HCT116 (cell line): ENCODE results near the gene MYL6B. TPM values are rescaled to one million over a fixed set of nuclear protein-coding genes. Genes with fewer than 3 reads are reported as not detected.

Experiments
- ATAC-seq: fragments of 200-7000 bp; cut with Tn5 transposase; 2 replicates; pipeline ENCODE4 v1.9.1; 2020; ENCODE audit warnings: mild to moderate bottlenecking, moderate library complexity
- BruUV-seq: library from RNA; stranded (reverse); fragments of 400-500 nt; replicated peaks from 2 replicates; lab custom pipeline; 2021; lab: Mats Ljungman, UMichigan
- CTCF ChIA-PET: fragments of 300-600 bp; sonication (Branson Sonifier 250); formaldehyde crosslinking; loops from one replicate; lab custom pipeline; 2021; ENCODE audit warnings: antibody characterized with exemption; lab: Charles Lee
- POLR2A ChIA-PET: fragments of 300-600, 350-600 bp; sonication (Branson Sonifier 250); formaldehyde crosslinking; loops from one replicate; lab custom pipeline; 2021; ENCODE audit warnings: antibody characterized with exemption; lab: Charles Lee
- RAD21 ChIA-PET, 2 experiments: fragments of 300-600 bp; sonication (Branson Sonifier 250); formaldehyde crosslinking; loops; one replicate each; lab custom pipeline; 2023; ENCODE audit warnings: low total read pairs in 2 of 2; ENCODE audit not compliant: uncharacterized antibody in 2 of 2, unreplicated experiment in 2 of 2, low non-redundant PET in 1 of 2; lab: Charles Lee
- DNase-seq: peaks from one replicate; pipeline ENCODE4 v3.0.0-alpha.2; 2010; ENCODE audit warnings: low read depth, low spot score
- H2AFZ ChIP-seq: fragments of 200-600 bp; shearing (Covaris generic), sonication (generic); 2 replicates; pipeline ENCODE4 v1.6.1; 2017; ENCODE audit warnings: low read depth, mixed run types, mixed read lengths, antibody characterized with exemption, low read length; ENCODE audit not compliant: poor library complexity, severe bottlenecking
- H3K27ac ChIP-seq: 2 replicates; pipeline ENCODE4 v1.5.1; 2012; ENCODE audit warnings: low read depth, low read length
- H3K27me3 ChIP-seq: fragments of 200-600 bp; sonication (generic); 2 replicates; pipeline ENCODE4 v1.6.1; 2016; ENCODE audit warnings: mixed run types, low read length, mixed read lengths; ENCODE audit not compliant: insufficient read depth
- H3K36me3 ChIP-seq, 2 experiments: fragments of 200-500 bp in 1 of 2; fragments of 200-600 bp in 1 of 2; sonication (Bioruptor generic) in 1 of 2; sonication (generic) in 1 of 2; 2 replicates each; pipeline versions ENCODE4 v1.5.1 to v1.6.1; 2014 to 2016; ENCODE audit warnings: low read length in 2 of 2, inconsistent platforms in 1 of 2, mixed read lengths in 1 of 2, mixed run types in 1 of 2; ENCODE audit not compliant: insufficient read depth in 2 of 2, control insufficient read depth in 1 of 2
- H3K4me1 ChIP-seq, 2 experiments: fragments of 200-600 bp in 1 of 2; sonication (generic) in 1 of 2; 2 replicates each; pipeline versions ENCODE4 v1.5.1 to v1.6.1; 2012 to 2017; ENCODE audit warnings: low read length in 2 of 2, inconsistent platforms in 1 of 2, mild to moderate bottlenecking in 1 of 2, mixed read lengths in 1 of 2, mixed run types in 1 of 2, moderate library complexity in 1 of 2; ENCODE audit not compliant: insufficient read depth in 2 of 2, control insufficient read depth in 1 of 2
- H3K4me2 ChIP-seq: fragments of 200-600 bp; sonication (generic); 2 replicates; pipeline ENCODE4 v1.6.1; 2017; ENCODE audit warnings: mixed run types, low read length, mixed read lengths
- H3K4me3 ChIP-seq, 2 experiments: fragments of 200-600 bp in 1 of 2; sonication (generic) in 1 of 2; replicated peaks in 1 of 2; 2 replicates each; pipeline ENCODE4 v1.5.1; 2011 to 2016; ENCODE audit warnings: low read length in 2 of 2, control low read depth in 1 of 2, low read depth in 1 of 2, mild to moderate bottlenecking in 1 of 2, mixed read lengths in 1 of 2, mixed run types in 1 of 2
- H3K79me2 ChIP-seq: fragments of 200-600 bp; sonication (generic); 2 replicates; pipeline ENCODE4 v1.6.1; 2017; ENCODE audit warnings: mild to moderate bottlenecking, mixed run types, low read length, moderate library complexity, mixed read lengths; ENCODE audit not compliant: insufficient read depth
- H3K9ac ChIP-seq: fragments of 200-600 bp; sonication (generic); 2 replicates; pipeline ENCODE4 v1.6.1; 2016; ENCODE audit warnings: low read length, mixed read lengths
- H3K9me2 ChIP-seq: fragments of 200-600 bp; sonication (generic), shearing (Covaris generic); 2 replicates; pipeline ENCODE4 v1.6.1; 2017; ENCODE audit warnings: mixed run types, mild to moderate bottlenecking, moderate library complexity; ENCODE audit not compliant: insufficient read depth
- H3K9me3 ChIP-seq, 2 experiments: fragments of 200-500 bp in 1 of 2; fragments of 200-600 bp in 1 of 2; sonication (Bioruptor generic) in 1 of 2; sonication (generic) in 1 of 2; 2 replicates each; pipeline ENCODE4 v1.6.1; 2014 to 2017; ENCODE audit warnings: low read length in 2 of 2, mixed read lengths in 2 of 2, inconsistent platforms in 1 of 2, low read depth in 1 of 2, mild to moderate bottlenecking in 1 of 2, mixed run types in 1 of 2, moderate library complexity in 1 of 2; ENCODE audit not compliant: control insufficient read depth in 1 of 2, insufficient read depth in 1 of 2
- H4K20me1 ChIP-seq: fragments of 200-600 bp; sonication (generic), shearing (Covaris generic); 2 replicates; pipeline ENCODE4 v1.6.1; 2017; ENCODE audit warnings: mixed run types, mild to moderate bottlenecking, moderate library complexity; ENCODE audit not compliant: insufficient read depth
- ATF3 ChIP-seq: IDR thresholded peaks from 2 replicates; pipeline ENCODE4 v1.6.1; 2012
- ELF1 ChIP-seq: IDR thresholded peaks from 2 replicates; pipeline ENCODE4 v1.6.1; 2012; ENCODE audit warnings: low read depth, borderline replicate concordance
- EZH2 ChIP-seq: fragments of 200-600 bp; sonication (generic); IDR thresholded peaks from 2 replicates; pipeline ENCODE4 v1.6.1; 2017; ENCODE audit warnings: antibody characterized with exemption, mixed run types
- MAX ChIP-seq: IDR thresholded peaks from 2 replicates; pipeline ENCODE4 v1.6.1; 2012
- POLR2A ChIP-seq: IDR thresholded peaks from 2 replicates; pipeline ENCODE4 v1.7.0; 2011; ENCODE audit warnings: borderline replicate concordance; ENCODE audit not compliant: insufficient read depth, insufficient read length; ENCODE audit errors: extremely low read depth
- REST ChIP-seq: IDR thresholded peaks from 2 replicates; pipeline ENCODE4 v1.6.1; 2012; ENCODE audit warnings: low read depth
- SP1 ChIP-seq: IDR thresholded peaks from 2 replicates; pipeline ENCODE4 v1.6.1; 2012; ENCODE audit warnings: low read depth
- SRF ChIP-seq: IDR thresholded peaks from 2 replicates; pipeline ENCODE4 v1.6.1; 2012; ENCODE audit warnings: low read depth
- ZBTB33 ChIP-seq: IDR thresholded peaks from 2 replicates; pipeline ENCODE4 v1.6.1; 2011; ENCODE audit warnings: mild to moderate bottlenecking, low read length, moderate library complexity; ENCODE audit not compliant: insufficient replicate concordance; ENCODE audit errors: extremely low read depth
- ZNF274 ChIP-seq: fragments of 200-500 bp; sonication (Bioruptor generic); IDR thresholded peaks from 2 replicates; pipeline ENCODE4 v1.6.1; 2014; ENCODE audit warnings: mild to moderate bottlenecking, low read depth, low read length, inconsistent platforms
- intact Hi-C: fragments of 100-400 bp; cut with micrococcal nuclease; formaldehyde crosslinking; loops from 2 replicates; pipeline ENCODE4 v1.10.0; 2022
- total RNA-seq: library from RNA; stranded (reverse); gene quantifications from one replicate; pipeline ENCODE4 v1.2.1, GENCODE V29; 2021; ENCODE audit not compliant: unreplicated experiment

The MYL6B gene
- total RNA-seq, 1 experiment from 2014 or later, result 94.3 TPM

- Histone ChIP-seq H3K4me3 (no peak overlapping the region), H3K9me2 (no peaks in the 10 kb centered on the region), H4K20me1 (no peaks in the 10 kb centered on the region), H2AFZ (no peak overlapping the region), H3K27me3 (no peaks in the 10 kb centered on the region), H3K79me2 (peaks cover 18% of the 10 kb centered on the region), H3K9me3 (no peaks in the 10 kb centered on the region), H3K36me3 (peaks cover 4 to 28% of the 10 kb centered on the region in 2 experiments; a peak in 3 of 4 replicates), H3K4me1 (peaks cover 17 to 32% of the 10 kb centered on the region in 2 experiments), H3K4me2 (no peak overlapping the region), H3K9ac (no peak overlapping the region), H3K27ac (no peak overlapping the region)
- ChIA-PET POLR2A (no interaction called here), CTCF (interaction anchor here (0.6 kb wide), 1 partner anchor 159 kb away, joined by 6 read pairs; no protein-coding TSS in a partner anchor), RAD21 (no interaction called here)
- no peak for TF ChIP-seq MAX
- DNase-seq, result no peak
- no peak for ATAC-seq
- no TSS peak for BruUV-seq
- intact Hi-C loops, result no loop called here
These were observed 31.1 kb upstream of the MYL6B start for GRCh38 chr12:56121204-56121870.

- no peak for TF ChIP-seq EZH2
- TF ChIP-seq MAX, result no peak
- TF ChIP-seq ATF3, result no peak
- TF ChIP-seq REST, result no peak
- TF ChIP-seq SRF, result no peak
- TF ChIP-seq ELF1, result no peak
- no peak for TF ChIP-seq SP1
- TF ChIP-seq POLR2A, result no peak
- no peak for TF ChIP-seq ZBTB33
- no peak for TF ChIP-seq ZNF274
- H3K79me2 ChIP-seq, result peaks cover 8% of the 10 kb centered on the region; the same call in 1 of the 2 replicates
- H2AFZ ChIP-seq, result no peak overlapping the region
- H3K9me2 ChIP-seq, result no peaks in the 10 kb centered on the region
- ChIA-PET RAD21 (no interaction called here), CTCF (no interaction called here), POLR2A (no interaction called here)
- no peaks in the 10 kb centered on the region for H3K27me3 ChIP-seq
- intact Hi-C loops, result no loop called here
- H4K20me1 ChIP-seq, result no peaks in the 10 kb centered on the region
- no peak for DNase-seq
- no peak overlapping the region for H3K4me3 ChIP-seq
- no peak overlapping the region for H3K9ac ChIP-seq
- no peak overlapping the region for H3K27ac ChIP-seq
- H3K9me3 ChIP-seq, result no peaks in the 10 kb centered on the region
- no peak for ATAC-seq
- no TSS peak for BruUV-seq
- H3K4me2 ChIP-seq, result no peak overlapping the region
- H3K36me3 ChIP-seq, result peaks cover 0 to 21% of the 10 kb centered on the region in 2 experiments; a peak in 2 of 4 replicates
- H3K4me1 ChIP-seq, result peaks cover 29 to 45% of the 10 kb centered on the region in 2 experiments
These were observed 29.8 kb upstream of the MYL6B start for GRCh38 chr12:56122637-56123036.
